ENCODE results near the gene TACC2.

The TACC2 gene

DNA sequence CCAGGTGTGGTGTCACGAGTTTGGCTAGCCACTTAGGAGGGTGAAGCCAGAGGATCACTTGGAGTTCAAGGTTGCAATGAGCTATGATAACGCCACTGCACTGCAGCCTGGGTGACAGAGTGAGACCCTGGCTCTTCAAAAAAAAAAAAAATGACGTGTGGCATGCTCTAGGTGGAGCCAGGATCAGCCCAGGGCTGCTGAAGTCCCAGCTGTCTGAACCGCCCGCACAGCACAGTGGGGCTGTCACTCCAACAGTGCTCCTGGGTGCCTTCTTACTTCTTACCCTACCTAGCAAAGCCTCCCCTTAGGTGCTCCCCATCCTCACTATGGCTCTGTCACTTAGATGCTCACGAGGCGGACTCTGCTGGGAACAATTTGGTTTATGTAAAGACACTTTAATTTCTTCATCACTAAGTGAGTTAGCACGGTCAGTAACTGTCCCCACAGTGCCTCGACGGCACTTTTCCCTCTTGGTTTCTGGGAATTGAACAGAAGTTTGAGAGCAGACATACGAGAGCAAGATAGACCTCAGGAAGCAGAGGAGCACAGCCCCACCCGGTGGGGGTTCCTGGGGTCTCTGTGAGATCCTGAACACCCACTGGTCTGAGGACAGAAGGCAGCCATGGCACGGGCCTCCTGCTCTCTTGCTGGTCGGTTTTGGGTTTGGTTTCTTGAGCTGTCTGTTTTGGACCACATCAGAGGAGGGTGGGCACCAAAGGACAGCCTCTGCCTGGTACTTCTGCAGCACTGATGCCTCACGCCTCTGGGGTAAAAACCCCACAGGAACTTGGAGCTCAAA, 215.9 kb downstream of the TACC2 start:
- TF ChIP-seq, protein P1, sequence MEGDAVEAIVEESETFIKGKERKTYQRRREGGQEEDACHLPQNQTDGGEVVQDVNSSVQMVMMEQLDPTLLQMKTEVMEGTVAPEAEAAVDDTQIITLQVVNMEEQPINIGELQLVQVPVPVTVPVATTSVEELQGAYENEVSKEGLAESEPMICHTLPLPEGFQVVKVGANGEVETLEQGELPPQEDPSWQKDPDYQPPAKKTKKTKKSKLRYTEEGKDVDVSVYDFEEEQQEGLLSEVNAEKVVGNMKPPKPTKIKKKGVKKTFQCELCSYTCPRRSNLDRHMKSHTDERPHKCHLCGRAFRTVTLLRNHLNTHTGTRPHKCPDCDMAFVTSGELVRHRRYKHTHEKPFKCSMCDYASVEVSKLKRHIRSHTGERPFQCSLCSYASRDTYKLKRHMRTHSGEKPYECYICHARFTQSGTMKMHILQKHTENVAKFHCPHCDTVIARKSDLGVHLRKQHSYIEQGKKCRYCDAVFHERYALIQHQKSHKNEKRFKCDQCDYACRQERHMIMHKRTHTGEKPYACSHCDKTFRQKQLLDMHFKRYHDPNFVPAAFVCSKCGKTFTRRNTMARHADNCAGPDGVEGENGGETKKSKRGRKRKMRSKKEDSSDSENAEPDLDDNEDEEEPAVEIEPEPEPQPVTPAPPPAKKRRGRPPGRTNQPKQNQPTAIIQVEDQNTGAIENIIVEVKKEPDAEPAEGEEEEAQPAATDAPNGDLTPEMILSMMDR (IDR thresholded peaks at IDR 0.05; ENCODE audit: control insufficient read depth, extremely low read depth, insufficient read depth): no peak
- H3K4me3 ChIP-seq (ENCODE audit: low read depth, low read length): no peak overlapping the region
- DNase-seq (ENCODE audit: low read depth): no peak

DNA sequence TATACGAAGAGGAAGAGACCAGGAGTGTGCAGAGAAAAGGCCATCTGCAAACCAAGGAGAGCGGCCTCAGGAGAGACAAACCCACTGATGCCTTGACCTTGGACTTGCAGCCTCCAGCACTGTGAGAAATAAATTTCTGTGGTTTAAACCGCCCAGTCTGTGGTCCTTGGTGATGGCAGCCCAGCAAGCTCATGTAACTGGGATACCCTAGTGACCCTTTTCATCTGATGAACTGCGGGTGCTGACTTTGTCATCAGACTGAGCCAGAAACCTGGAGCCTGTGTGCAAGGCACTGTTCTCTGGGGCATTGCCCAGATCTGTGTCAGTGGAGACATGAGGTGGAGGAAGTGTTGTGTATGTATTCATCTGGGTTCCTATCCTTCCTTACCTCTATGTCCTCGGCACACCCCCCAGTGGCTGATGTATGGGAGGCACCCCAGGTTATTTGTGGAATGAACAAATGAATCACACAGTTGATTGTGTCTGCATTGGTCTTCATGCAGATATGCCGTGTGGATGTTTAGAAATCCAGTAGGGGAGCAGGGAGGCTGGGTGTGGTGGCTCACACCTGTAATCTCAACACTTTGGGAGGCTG, 217.6 kb downstream of the TACC2 start:
- H3K4me3 ChIP-seq (ENCODE audit: low read depth, low read length): no peak overlapping the region
- TF ChIP-seq, protein P1 (IDR thresholded peaks at IDR 0.05; ENCODE audit: control insufficient read depth, extremely low read depth, insufficient read depth): 0 out of 2 replicates have a peak, but pooled peaks have one; percentile 3
- DNase-seq (ENCODE audit: low read depth): no peak

DNA sequence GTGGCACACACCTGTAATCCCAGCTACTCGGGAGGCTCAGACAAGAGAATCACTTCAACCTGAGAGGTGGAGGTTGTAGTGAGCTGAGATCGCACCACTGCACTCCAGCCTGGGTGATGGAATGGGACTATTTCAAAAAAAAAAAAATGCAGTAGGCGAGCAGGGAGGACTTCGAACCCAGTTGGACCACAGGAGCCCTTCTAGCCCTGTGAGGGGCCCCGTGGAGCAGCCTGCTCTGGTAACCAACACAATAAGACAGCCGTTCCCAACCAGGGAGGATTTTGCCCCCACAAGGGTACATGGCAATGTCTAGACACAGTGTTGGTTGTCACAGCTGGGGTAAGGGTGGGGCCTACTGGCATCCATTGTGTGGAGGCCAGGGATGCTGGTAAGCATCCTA, 218.2 kb downstream of the TACC2 start:
- H3K4me3 ChIP-seq (ENCODE audit: low read depth, low read length): no peak overlapping the region
- no peak for DNase-seq (ENCODE audit: low read depth)
- TF ChIP-seq, protein P1 (IDR thresholded peaks at IDR 0.05; ENCODE audit: control insufficient read depth, extremely low read depth, insufficient read depth): no peak

DNA sequence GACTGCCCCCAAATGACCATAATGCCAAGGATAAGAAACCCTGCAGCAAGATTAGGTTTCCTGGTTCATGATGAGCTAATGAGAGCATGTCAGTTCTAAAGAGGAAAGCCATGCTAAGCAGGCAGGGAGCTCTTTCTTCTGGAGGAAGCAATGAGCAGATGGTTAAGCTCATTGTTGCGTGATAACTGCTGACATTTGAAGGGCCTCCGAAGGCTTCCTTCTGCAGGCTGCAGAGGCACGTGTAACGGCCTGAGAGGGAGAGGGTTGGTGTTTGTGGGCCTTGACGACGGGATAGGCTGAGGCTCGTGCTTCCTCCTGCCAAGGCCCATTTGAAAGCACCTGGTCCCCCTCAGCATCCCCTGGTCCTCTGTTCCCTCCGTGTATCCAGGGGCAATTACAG, 218.6 kb downstream of the TACC2 start:
- no peak for DNase-seq (ENCODE audit: low read depth)
- H3K4me3 ChIP-seq (ENCODE audit: low read depth, low read length): no peak overlapping the region
- TF ChIP-seq, protein P1 (IDR thresholded peaks at IDR 0.05; ENCODE audit: control insufficient read depth, extremely low read depth, insufficient read depth): no peak

DNA sequence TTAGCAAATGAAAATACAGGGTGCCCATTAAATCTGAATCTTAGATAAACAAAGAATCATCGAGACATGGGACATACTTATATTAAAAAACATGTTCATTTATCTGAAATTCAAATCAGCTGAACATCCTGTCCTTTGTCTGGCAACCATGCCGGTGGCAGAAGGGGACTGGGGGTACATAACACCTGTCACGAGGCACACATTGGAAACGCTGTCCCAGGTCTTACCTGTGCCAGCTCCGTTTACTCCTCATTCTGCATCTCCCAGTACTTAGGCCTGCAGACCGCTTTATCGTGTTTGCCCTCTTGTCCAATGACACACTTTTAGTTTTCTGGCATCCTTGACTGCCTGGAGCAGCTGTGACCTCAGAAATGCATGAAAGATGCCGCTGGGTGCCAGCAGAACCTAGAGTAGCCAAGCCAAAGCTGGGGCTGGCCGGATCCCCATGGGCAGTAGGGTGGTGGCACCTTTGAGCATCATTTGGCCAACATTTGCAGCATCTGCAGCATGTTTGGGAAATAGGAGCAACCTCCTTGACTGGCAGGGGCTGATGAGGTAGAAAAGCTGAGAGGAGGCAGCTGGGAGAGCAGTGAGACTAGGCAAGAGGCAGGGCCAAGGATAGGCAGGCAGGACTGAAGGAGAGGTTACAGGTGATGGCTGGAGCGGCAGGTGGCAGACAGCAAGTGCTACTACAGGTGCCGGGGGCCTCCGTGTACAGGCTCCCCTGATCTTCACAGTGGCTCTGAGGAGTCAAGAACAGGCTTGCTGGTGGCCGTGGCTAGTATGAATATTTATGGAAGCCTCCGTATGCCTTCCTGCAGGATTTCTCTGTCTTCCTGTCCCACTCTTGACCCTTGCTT, 219.8 kb downstream of the TACC2 start:
- TF ChIP-seq, protein P1 (IDR thresholded peaks at IDR 0.05; ENCODE audit: control insufficient read depth, extremely low read depth, insufficient read depth): no peak
- no peak for DNase-seq (ENCODE audit: low read depth)
- H3K4me3 ChIP-seq (ENCODE audit: low read depth, low read length): no peak overlapping the region

DNA sequence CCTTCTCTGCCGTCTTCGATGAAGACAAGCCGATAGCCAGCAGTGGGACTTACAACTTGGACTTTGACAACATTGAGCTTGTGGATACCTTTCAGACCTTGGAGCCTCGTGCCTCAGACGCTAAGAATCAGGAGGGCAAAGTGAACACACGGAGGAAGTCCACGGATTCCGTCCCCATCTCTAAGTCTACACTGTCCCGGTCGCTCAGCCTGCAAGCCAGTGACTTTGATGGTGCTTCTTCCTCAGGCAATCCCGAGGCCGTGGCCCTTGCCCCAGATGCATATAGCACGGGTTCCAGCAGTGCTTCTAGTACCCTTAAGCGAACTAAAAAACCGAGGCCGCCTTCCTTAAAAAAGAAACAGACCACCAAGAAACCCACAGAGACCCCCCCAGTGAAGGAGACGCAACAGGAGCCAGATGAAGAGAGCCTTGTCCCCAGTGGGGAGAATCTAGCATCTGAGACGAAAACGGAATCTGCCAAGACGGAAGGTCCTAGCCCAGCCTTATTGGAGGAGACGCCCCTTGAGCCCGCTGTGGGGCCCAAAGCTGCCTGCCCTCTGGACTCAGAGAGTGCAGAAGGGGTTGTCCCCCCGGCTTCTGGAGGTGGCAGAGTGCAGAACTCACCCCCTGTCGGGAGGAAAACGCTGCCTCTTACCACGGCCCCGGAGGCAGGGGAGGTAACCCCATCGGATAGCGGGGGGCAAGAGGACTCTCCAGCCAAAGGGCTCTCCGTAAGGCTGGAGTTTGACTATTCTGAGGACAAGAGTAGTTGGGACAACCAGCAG, 221.7 kb downstream of the TACC2 start:
- TF ChIP-seq, protein P1 (IDR thresholded peaks at IDR 0.05; ENCODE audit: control insufficient read depth, extremely low read depth, insufficient read depth): no peak
- no peak overlapping the region for H3K4me3 ChIP-seq (ENCODE audit: low read depth, low read length)
- no peak for DNase-seq (ENCODE audit: low read depth)

All from LNCaP clone FGC (cell line).